MM.1S (cell line): ENCODE data around the gene ABHD1.

Experiments used
- DNase-seq: peaks from one replicate; pipeline ENCODE4 v3.0.0-alpha.2; 2015
- H2AFZ ChIP-seq: fragments of 300-600 bp; sonication (generic); 2 replicates; pipeline ENCODE4 v1.6.0; 2016; ENCODE audit warnings: antibody characterized with exemption, low read length
- H3F3A ChIP-seq: fragments of 300-600 bp; sonication (generic); 2 replicates; pipeline ENCODE4 v1.6.1; 2016; ENCODE audit warnings: mild to moderate bottlenecking, antibody characterized with exemption, low read length, moderate library complexity, mixed read lengths; ENCODE audit not compliant: insufficient read depth
- H3K27ac ChIP-seq: fragments of 300-600 bp; sonication (generic); 2 replicates; pipeline ENCODE4 v1.5.1; 2016; ENCODE audit warnings: mild to moderate bottlenecking, low read length
- H3K27me3 ChIP-seq: fragments of 300-600 bp; sonication (generic); replicated peaks from 2 replicates; pipeline ENCODE4 v1.6.0; 2016; ENCODE audit warnings: low read length; ENCODE audit not compliant: insufficient read depth
- H3K36me3 ChIP-seq: fragments of 300-600 bp; sonication (generic); replicated peaks from 2 replicates; pipeline ENCODE4 v1.6.1; 2016; ENCODE audit warnings: mild to moderate bottlenecking, low read length, mixed read lengths; ENCODE audit not compliant: insufficient read depth
- H3K4me1 ChIP-seq: fragments of 300-600 bp; sonication (generic); 2 replicates; pipeline ENCODE4 v1.6.1; 2016; ENCODE audit warnings: low read length, mixed read lengths
- H3K4me2 ChIP-seq: fragments of 300-600 bp; sonication (generic); 2 replicates; pipeline ENCODE4 v1.6.0; 2016; ENCODE audit warnings: low read depth, low read length
- H3K4me3 ChIP-seq: fragments of 300-600 bp; sonication (generic); 2 replicates; pipeline ENCODE4 v1.5.1; 2016; ENCODE audit warnings: low read length, mixed read lengths
- H3K79me2 ChIP-seq: fragments of 300-600 bp; sonication (generic); 2 replicates; pipeline ENCODE4 v1.6.1; 2016; ENCODE audit warnings: mixed run types, low read length, mixed read lengths
- H3K9ac ChIP-seq: fragments of 300-600 bp; sonication (generic); 2 replicates; pipeline ENCODE4 v1.6.1; 2016; ENCODE audit warnings: low read length, mixed read lengths
- H3K9me2 ChIP-seq: fragments of 300-600 bp; sonication (generic); replicated peaks from 2 replicates; pipeline ENCODE4 v1.6.1; 2016; ENCODE audit warnings: mild to moderate bottlenecking, low read length, mixed read lengths; ENCODE audit not compliant: insufficient read depth
- H3K9me3 ChIP-seq: fragments of 300-600 bp; sonication (generic); replicated peaks from 2 replicates; pipeline ENCODE4 v1.6.1; 2016; ENCODE audit warnings: mild to moderate bottlenecking, low read length, mixed read lengths; ENCODE audit not compliant: insufficient read depth
- H4K20me1 ChIP-seq: fragments of 300-600 bp; sonication (generic); 2 replicates; pipeline ENCODE4 v1.6.1; 2016; ENCODE audit warnings: mild to moderate bottlenecking, low read length, moderate library complexity, mixed read lengths; ENCODE audit not compliant: insufficient read depth
- CTCF ChIP-seq: fragments of 300-600 bp; sonication (generic); IDR thresholded peaks from 2 replicates; pipeline ENCODE4 v1.5.1; 2016; ENCODE audit warnings: antibody characterized with exemption, low read length, mixed read lengths
- EZH2 ChIP-seq: fragments of 300-600 bp; sonication (generic); optimal IDR thresholded peaks from 2 replicates; pipeline ENCODE3; 2017; ENCODE audit warnings: low read depth, mild to moderate bottlenecking, antibody characterized with exemption, low read length, mixed read lengths
- EZH2phosphoT487 ChIP-seq: fragments of 300-600 bp; sonication (generic); IDR thresholded peaks from 2 replicates; pipeline ENCODE4 v1.6.1; 2018; ENCODE audit warnings: antibody characterized with exemption, low read length

ABHD1 gene

GRCh38 chr2:27170581-27171337, 47.1 kb downstream of the ABHD1 start:
- Histone ChIP-seq H3F3A (peaks cover 4% of the 10 kb centered on the region), H3K36me3 (no peaks in the 10 kb centered on the region), H3K4me1 (peaks cover 17% of the 10 kb centered on the region), H3K9me3 (no peaks in the 10 kb centered on the region), H3K4me2 (no peak overlapping the region), H3K27ac (no peak overlapping the region), H3K4me3 (no peak overlapping the region), H3K79me2 (no peaks in the 10 kb centered on the region), H4K20me1 (no peaks in the 10 kb centered on the region), H2AFZ (no peak overlapping the region), H3K9me2 (no peaks in the 10 kb centered on the region), H3K27me3 (no peaks in the 10 kb centered on the region), H3K9ac (no peak overlapping the region)
- TF ChIP-seq EZH2 (no peak), EZH2phosphoT487 (no peak), CTCF (no peak)
- DNase-seq, result no peak

- no peaks in the 10 kb centered on the region for H4K20me1 ChIP-seq
- no peak overlapping the region for H3K27ac ChIP-seq
- H3K4me1 ChIP-seq, result peaks cover 11% of the 10 kb centered on the region
- no peak overlapping the region for H2AFZ ChIP-seq
- no peaks in the 10 kb centered on the region for H3K9me2 ChIP-seq
- H3K79me2 ChIP-seq, result no peaks in the 10 kb centered on the region
- H3K4me2 ChIP-seq, result no peak overlapping the region
- no peaks in the 10 kb centered on the region for H3K36me3 ChIP-seq
- TF ChIP-seq EZH2 (no peak), EZH2phosphoT487 (no peak), CTCF (no peak)
- H3F3A ChIP-seq, result no peaks in the 10 kb centered on the region
- H3K27me3 ChIP-seq, result no peaks in the 10 kb centered on the region
- no peaks in the 10 kb centered on the region for H3K9me3 ChIP-seq
- H3K9ac ChIP-seq, result no peak overlapping the region
- no peak for DNase-seq
- no peak overlapping the region for H3K4me3 ChIP-seq
These were observed 47.8 kb downstream of the ABHD1 start for GRCh38 chr2:27171351-27171848.

- Histone ChIP-seq H3K4me2 (no peak overlapping the region), H3K4me1 (peaks cover 10% of the 10 kb centered on the region), H3K9me2 (no peaks in the 10 kb centered on the region), H3K79me2 (no peaks in the 10 kb centered on the region), H3K27ac (no peak overlapping the region), H3K27me3 (no peaks in the 10 kb centered on the region), H4K20me1 (no peaks in the 10 kb centered on the region), H3K36me3 (no peaks in the 10 kb centered on the region), H2AFZ (no peak overlapping the region), H3K4me3 (no peak overlapping the region), H3K9me3 (no peaks in the 10 kb centered on the region), H3K9ac (no peak overlapping the region), H3F3A (no peaks in the 10 kb centered on the region)
- TF ChIP-seq CTCF, result no peak
- no peak for TF ChIP-seq EZH2
- TF ChIP-seq EZH2phosphoT487, result no peak
- no peak for DNase-seq
These were observed 51.0 kb downstream of the ABHD1 start for GRCh38 chr2:27174638-27175037.
